Pancreas (tissue), 10 donors: ENCODE data around the gene TAC4. TPM values are rescaled to one million over a fixed set of nuclear protein-coding genes. Genes with fewer than 3 reads are reported as not detected.

Experiments
- ATAC-seq, 4 donors: fragments of 200-7000 bp; cut with Tn5 transposase; one replicate each; pipeline versions ENCODE4 v1.8.0 to v1.9.1; 2020; ENCODE audit warnings: mild to moderate bottlenecking in 4 of 4, moderate library complexity in 4 of 4
- DNase-seq, 6 donors: peaks; one replicate each; pipeline ENCODE4 v3.0.0-alpha.2; 2020
- FAIRE-seq: peaks from 2 replicates; lab custom pipeline; 2012; peaks lifted over from hg19 to GRCh38; lab: Jason Lieb, UNC
- H3K27ac ChIP-seq, 4 donors: fragments of 200-600 bp; sonication (generic); 1 replicate in 3 of 4; 2 replicates in 1 of 4; pipeline versions ENCODE4 v1.5.0 to v1.8.0; 2020
- H3K27me3 ChIP-seq, 4 donors: fragments of 200-600 bp; one replicate each; pipeline ENCODE4 v1.8.0; 2021
- H3K36me3 ChIP-seq, 3 donors: fragments of 200-600 bp; sonication (generic) in 1 of 3; one replicate each; pipeline versions ENCODE4 v1.5.0 to v1.8.0; 2020 to 2021
- H3K4me1 ChIP-seq, 3 donors: fragments of 200-600 bp; one replicate each; pipeline ENCODE4 v1.8.0; 2021
- H3K4me3 ChIP-seq, 4 donors: fragments of 200-600 bp; sonication (generic) in 2 of 4; one replicate each; pipeline versions ENCODE4 v1.5.0 to v1.8.0; 2020 to 2021
- H3K9me3 ChIP-seq, 4 donors: fragments of 200-600 bp; one replicate each; pipeline ENCODE4 v1.8.0; 2021
- WGBS, 2 donors: extraction: QIAGEN DNeasy Blood & Tissue Kit; methylation state at CpG; one replicate each; pipeline ENCODE4 v1.1.7; 2013; 5-methylcytosine and 5-hydroxymethylcytosine counted together
- intact Hi-C, 3 donors: fragments of 100-400 bp; cut with DNase I; formaldehyde crosslinking; loops; one replicate each; pipeline versions ENCODE4 v1.11.1 to v1.14.2; 2022
- polyA plus RNA-seq, 2 donors: library from polyadenylated mRNA; stranded (reverse); fragments of 200-250 nt; gene quantifications; one replicate each; pipeline ENCODE4 v1.2.3, GENCODE V29; 2013
- total RNA-seq, 6 donors: library from RNA; stranded (reverse); fragmentation: NEBNext Ultra II Directional in 4 of 6; extraction: Animal tissue kit (Norgen Biotek cat#: 25700) in 4 of 6; gene quantifications; one replicate each; pipeline versions ENCODE4 v1.2.1 to v1.2.4, GENCODE V29; 2021 to 2023
- TF ChIP-seq, protein P1 (sequence below), 4 donors: fragments of 200-600 bp; sonication (generic) in 3 of 4; IDR thresholded peaks; one replicate each; pipeline versions ENCODE4 v1.5.0 to v1.8.0; 2021; ENCODE audit warnings: antibody characterized with exemption in 4 of 4
- donor health status: healthy with polysubstance abuse.
- donor health status: DM: no; HTN: no; CAD: no; lungs with moderate emphysema.
- donor health status: DM: no; HTN: no; CAD: no.
- donor health status: control.
- donor health status: control.
- donor health status: Bipolar disorder and iron deficiency.
- donor health status: DM: yes; HTN: yes; CAD: no.
- donor health status: DM: no; HTN: no; CAD: no.
- donor health status: DM: no; HTN: no; CAD: no.
- donor health status: DM: yes; HTN: yes; CAD: no.

TAC4 gene
- total and polyA plus RNA-seq, 8 donors, result not detected

DNA sequence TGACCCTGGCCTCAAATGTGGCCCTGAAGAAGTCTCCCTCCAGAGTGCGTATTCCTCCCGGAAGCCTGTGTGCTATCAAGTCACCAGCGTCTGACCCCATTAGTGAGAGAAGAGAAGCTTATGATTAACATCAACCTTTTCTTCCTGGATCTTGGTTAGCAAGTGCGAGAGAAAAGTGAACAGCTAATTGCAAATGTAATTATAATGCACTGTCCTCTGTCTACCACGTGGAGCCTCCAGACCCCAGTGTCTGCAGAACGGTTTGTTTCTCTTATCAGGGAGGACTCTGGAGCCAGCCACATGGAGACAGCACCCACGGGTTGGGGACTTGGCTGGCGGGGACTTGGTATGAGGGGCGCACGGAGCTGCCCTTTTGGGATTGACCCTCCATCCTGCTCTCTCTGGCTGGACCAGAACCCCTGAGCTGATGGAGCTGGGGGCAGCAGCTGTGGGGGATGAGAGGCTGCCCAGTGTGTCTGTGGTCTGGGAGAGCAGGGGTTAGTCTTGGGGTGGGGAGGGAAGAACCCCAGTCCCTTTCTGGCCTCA lies 5.7 kb upstream of the TAC4 start:
- intact Hi-C loops, result no loop called here
- FAIRE-seq, result no peak
- no peak overlapping the region for H3K27ac ChIP-seq
- H3K9me3 ChIP-seq, result no peaks in the 10 kb centered on the region
- no peak for ATAC-seq
- TF ChIP-seq, protein P1, sequence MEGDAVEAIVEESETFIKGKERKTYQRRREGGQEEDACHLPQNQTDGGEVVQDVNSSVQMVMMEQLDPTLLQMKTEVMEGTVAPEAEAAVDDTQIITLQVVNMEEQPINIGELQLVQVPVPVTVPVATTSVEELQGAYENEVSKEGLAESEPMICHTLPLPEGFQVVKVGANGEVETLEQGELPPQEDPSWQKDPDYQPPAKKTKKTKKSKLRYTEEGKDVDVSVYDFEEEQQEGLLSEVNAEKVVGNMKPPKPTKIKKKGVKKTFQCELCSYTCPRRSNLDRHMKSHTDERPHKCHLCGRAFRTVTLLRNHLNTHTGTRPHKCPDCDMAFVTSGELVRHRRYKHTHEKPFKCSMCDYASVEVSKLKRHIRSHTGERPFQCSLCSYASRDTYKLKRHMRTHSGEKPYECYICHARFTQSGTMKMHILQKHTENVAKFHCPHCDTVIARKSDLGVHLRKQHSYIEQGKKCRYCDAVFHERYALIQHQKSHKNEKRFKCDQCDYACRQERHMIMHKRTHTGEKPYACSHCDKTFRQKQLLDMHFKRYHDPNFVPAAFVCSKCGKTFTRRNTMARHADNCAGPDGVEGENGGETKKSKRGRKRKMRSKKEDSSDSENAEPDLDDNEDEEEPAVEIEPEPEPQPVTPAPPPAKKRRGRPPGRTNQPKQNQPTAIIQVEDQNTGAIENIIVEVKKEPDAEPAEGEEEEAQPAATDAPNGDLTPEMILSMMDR (IDR thresholded peaks at IDR 0.05), result no peak
- H3K27me3 ChIP-seq, result no peaks in the 10 kb centered on the region
- H3K4me3 ChIP-seq, result no peak overlapping the region
- no peaks in the 10 kb centered on the region for H3K4me1 ChIP-seq
- DNase-seq, result no peak
- 64 to 70% methylated on average over 10 of the region's 10 CpGs for WGBS, 2 donors
- H3K36me3 ChIP-seq, result no peaks in the 10 kb centered on the region

DNA sequence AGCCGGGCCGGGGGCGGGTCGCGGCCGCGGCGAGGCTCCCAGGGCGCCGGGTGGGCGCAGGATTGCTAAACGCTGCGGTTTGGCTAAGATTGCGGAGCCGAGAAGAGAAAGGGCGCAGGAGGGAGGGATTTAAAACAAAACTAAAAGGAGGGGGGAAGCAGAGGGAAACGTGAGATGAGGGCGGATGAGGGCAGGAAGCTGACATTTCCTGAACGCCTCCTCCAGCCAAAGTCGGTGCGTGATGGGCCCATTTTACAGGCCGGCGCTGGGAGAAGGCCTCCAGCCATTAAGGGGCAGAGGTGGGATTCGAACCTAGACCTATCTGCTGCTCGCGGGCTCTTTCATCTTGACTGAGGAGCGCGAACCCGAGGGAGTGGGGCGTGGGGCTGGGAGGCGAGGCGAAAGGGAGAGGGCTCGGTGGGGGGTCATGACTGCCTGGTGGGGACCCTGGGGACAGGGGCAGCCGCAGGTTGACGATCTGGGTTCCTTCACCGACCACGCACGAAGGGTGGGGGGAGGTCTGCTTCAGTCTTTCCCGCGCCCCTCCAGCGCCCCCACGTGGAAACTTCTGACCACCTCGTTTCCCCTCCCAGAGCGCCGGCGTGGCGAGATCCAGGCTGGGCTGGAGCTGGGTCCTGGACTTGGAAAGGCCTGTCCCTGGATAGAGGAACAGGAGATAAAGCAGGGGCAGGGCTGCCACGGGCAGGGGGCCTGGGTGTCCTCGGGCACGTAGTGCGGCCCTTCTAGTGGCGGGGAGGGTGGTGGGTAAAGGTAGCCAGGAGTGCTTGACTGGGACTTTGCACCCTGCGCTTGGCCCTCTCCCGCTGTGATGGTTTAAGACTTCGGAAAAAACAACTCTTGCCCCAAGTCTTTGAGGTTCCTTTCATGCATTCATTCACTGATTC lies 3.8 kb upstream of the TAC4 start:
- Histone ChIP-seq H3K4me1 (no peaks in the 10 kb centered on the region), H3K4me3 (peak overlapping the region; percentile 22 to 46 (median 32)), H3K27me3 (no peaks in the 10 kb centered on the region), H3K27ac (no peak overlapping the region), H3K36me3 (no peaks in the 10 kb centered on the region), H3K9me3 (no peaks in the 10 kb centered on the region)
- ATAC-seq, result peak; percentile 66 to 86 (median 82)
- 7 to 8% methylated on average over 54 to 55 of the region's 55 CpGs for WGBS, 2 donors
- FAIRE-seq, result no peak
- intact Hi-C loops, result no loop called here
- peak; percentile 44 to 89 (median 69) for DNase-seq
- TF ChIP-seq, protein P1 (IDR thresholded peaks at IDR 0.05), result peak; percentile 27 to 51 (median 38)

DNA sequence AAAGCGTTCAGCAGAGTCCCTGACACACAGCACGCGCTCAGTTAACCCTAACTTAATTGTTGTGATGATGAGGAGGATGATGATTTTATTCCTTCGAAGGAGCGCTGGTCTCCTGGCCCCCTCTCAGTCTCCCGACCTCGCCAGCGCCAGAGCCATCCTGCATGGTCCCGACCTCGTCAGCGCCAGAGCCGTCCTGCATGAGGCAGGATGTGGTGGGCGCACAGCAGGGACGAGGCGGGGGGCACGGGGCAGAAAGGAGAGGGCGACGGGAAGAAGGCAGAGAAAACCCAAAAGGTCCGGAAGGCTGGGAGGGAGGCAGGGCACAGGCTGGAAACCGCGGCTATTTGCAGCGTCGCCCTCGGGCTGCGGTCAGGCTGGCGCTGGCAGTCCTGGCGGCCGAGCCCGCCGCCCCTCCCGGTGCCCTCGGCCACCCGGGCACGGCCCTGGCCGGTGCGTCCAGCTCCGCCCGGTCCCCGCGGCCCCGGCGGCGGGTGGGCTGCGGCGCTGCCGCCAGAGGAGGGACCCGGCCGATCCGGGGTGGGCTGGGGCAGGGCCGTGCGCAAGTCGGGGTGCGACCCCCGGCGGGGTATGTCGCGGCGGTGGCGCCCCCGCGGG lies 3.0 kb upstream of the TAC4 start:
- DNase-seq, result peak in 1 of 6 donors; percentile 72
- TF ChIP-seq, protein P1 (IDR thresholded peaks at IDR 0.05), result no peak
- ATAC-seq, result peak; percentile 32 to 62 (median 46)
- no peaks in the 10 kb centered on the region for H3K27me3 ChIP-seq
- no peaks in the 10 kb centered on the region for H3K36me3 ChIP-seq
- intact Hi-C loops, result no loop called here
- H3K4me1 ChIP-seq, result no peaks in the 10 kb centered on the region
- H3K4me3 ChIP-seq, result peak overlapping the region; percentile 22 to 46 (median 32)
- no peak for FAIRE-seq
- H3K27ac ChIP-seq, result no peak overlapping the region
- H3K9me3 ChIP-seq, result no peaks in the 10 kb centered on the region
- WGBS, 2 donors, result 4 to 6% methylated on average over 37 to 61 of the region's 61 CpGs

DNA sequence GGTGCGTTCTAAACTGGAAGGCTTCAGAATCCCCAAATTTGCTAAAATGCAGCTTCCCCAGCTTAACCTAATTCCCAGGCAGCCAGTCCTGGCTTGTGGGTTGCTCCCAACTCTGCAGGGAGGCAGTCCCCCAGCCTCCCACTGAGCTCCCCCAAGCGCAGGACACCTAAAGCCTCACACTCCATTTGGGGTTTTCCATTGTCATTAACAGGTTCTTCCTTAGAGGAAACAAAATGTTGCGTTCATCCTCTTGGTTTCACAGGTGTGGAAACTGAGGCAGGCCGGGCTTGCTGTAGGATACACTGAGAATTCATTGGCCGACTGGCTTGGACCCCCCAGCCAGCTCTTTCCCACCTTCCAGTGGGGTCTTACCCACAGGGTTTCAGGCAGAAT lies 2.3 kb upstream of the TAC4 start:
- DNase-seq, result no peak
- intact Hi-C loops, result no loop called here

More for the DNA sequence above, 2.3 kb upstream of the TAC4 start:
- no peak overlapping the region for H3K4me3 ChIP-seq
- H3K36me3 ChIP-seq, result no peaks in the 10 kb centered on the region
- H3K27me3 ChIP-seq, result no peaks in the 10 kb centered on the region
- TF ChIP-seq, protein P1 (IDR thresholded peaks at IDR 0.05), result no peak
- no peak for ATAC-seq
- H3K4me1 ChIP-seq, result no peaks in the 10 kb centered on the region
- no peak overlapping the region for H3K27ac ChIP-seq
- no peaks in the 10 kb centered on the region for H3K9me3 ChIP-seq
- FAIRE-seq, result no peak
- 81 to 90% methylated on average over 5 of the region's 5 CpGs for WGBS, 2 donors
